ENCODE data around the gene FOXP3. TPM values are rescaled to one million over a fixed set of nuclear protein-coding genes. Genes with fewer than 3 reads are reported as not detected.
"Not testable (repeated sequence)": the region's sequence is repeated elsewhere in the genome, so short reads cannot be mapped to it uniquely, and the experiment has no call there.

The FOXP3 gene
- total RNA-seq, 1 experiment from 2014 or later, result not detected

DNA sequence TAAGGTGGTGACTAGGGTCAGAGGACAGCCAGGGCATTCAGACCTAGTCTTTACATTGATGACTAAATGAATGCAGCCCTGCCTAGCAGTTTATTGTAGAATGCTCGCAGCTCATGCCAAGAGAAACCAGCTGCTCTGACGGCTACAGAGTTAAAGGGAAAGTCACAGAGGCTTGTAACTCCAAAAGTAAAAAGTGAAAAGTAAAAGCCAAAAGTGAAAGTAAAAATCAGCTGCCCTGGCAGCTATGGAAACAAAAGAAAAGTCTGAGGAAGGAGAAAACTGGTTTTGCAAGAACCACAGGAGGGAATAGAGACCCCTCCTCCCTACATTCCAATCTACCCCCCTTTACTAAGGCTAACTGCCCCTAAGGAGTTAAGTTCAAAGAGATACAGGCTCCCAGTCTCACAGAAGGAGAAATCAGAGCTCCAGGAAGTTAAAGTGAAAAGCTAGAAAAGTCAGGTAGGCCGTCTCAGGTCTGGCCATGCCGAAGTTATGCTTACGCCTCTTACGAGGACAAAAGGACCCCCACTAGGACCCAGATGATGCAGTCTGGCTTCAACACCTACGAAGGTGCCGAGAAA is 45.0 kb upstream of the FOXP3 start:
- POLR2A ChIA-PET (ENCODE audit: low non-redundant PET), result no interaction called here

DNA sequence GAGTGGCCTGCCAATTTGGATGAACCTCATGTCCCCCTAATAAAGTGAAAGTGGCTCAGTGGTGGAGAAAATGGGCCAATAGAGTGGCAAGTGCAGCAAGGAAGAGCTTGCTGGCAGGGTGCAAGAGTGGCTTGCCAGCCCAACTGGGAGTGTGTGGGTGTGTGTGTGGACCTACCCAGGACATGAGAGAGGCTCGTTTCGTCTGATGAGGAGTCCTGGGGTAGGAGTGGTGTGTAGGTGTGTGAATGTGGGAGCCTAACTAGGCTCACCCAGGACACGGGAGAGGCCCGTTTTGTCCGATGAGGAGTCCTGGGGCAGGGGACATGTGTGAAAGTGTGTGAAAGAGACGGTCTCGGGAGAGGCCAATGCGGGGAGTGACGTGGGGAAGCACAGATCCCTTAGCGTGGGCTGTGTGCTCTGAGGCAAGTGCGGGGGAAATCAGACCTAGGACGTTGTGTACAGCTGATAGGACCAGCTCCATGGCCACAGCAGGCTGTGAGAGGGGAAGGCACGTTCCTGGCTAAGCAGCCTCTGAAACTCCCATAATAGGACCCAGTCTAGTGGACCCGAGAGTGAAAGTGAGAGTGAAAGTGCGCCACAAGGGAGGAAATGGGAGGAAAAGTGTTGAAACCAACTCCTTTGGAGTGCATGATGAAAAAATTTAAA is 44.2 kb upstream of the FOXP3 start:
- TF ChIP-seq CTCF (conservative IDR thresholded peaks at IDR 0.05; ENCODE audit: low read depth, low read length) (no peak), EZH2 (IDR thresholded peaks at IDR 0.05; ENCODE audit: borderline replicate concordance, low read depth, low read length, poor library complexity, severe bottlenecking) (no peak)
- H3K4me1 ChIP-seq (ENCODE audit: insufficient read depth, low read length, poor library complexity, severe bottlenecking), result no peaks in the 10 kb centered on the region
- H3K9me3 ChIP-seq (ENCODE audit: low read depth, low read length, poor library complexity, severe bottlenecking), result no peaks in the 10 kb centered on the region
- ChIA-PET CTCF (no interaction called here), POLR2A (ENCODE audit: low non-redundant PET) (no interaction called here)
- no peaks in the 10 kb centered on the region for H3K36me3 ChIP-seq (ENCODE audit: insufficient read depth, low read length, poor library complexity, severe bottlenecking)
- no peaks in the 10 kb centered on the region for H3K27me3 ChIP-seq (replicated peaks; ENCODE audit: insufficient read depth, low read depth, low read length, poor library complexity)
- no peak for DNase-seq (ENCODE audit: low spot score)
- intact Hi-C loops (cut with micrococcal nuclease; ENCODE audit: unreplicated experiment), result no loop called here
- BruUV-seq (replicated peaks), result no TSS peak
- no peak overlapping the region for H3K27ac ChIP-seq (ENCODE audit: low read depth, low read length, poor library complexity, severe bottlenecking)
- H3K4me3 ChIP-seq (ENCODE audit: low read depth, low read length, poor library complexity, severe bottlenecking), result no peak overlapping the region

More for the DNA sequence above, 45.0 kb upstream of the FOXP3 start:
- intact Hi-C loops (cut with micrococcal nuclease; ENCODE audit: unreplicated experiment), result no loop called here
- Histone ChIP-seq H3K27me3 (replicated peaks; ENCODE audit: insufficient read depth, low read depth, low read length, poor library complexity) (no peaks in the 10 kb centered on the region), H3K27ac (ENCODE audit: low read depth, low read length, poor library complexity, severe bottlenecking) (no peak overlapping the region), H3K4me1 (ENCODE audit: insufficient read depth, low read length, poor library complexity, severe bottlenecking) (no peaks in the 10 kb centered on the region), H3K36me3 (ENCODE audit: insufficient read depth, low read length, poor library complexity, severe bottlenecking) (no peaks in the 10 kb centered on the region), H3K4me3 (ENCODE audit: low read depth, low read length, poor library complexity, severe bottlenecking) (no peak overlapping the region), H3K9me3 (ENCODE audit: low read depth, low read length, poor library complexity, severe bottlenecking) (no peaks in the 10 kb centered on the region)
- TF ChIP-seq EZH2 (IDR thresholded peaks at IDR 0.05; ENCODE audit: borderline replicate concordance, low read depth, low read length, poor library complexity, severe bottlenecking), result no peak
- TF ChIP-seq CTCF (conservative IDR thresholded peaks at IDR 0.05; ENCODE audit: low read depth, low read length), result no peak
- CTCF ChIA-PET, result no interaction called here
- no peak for DNase-seq (ENCODE audit: low spot score)
- BruUV-seq (replicated peaks), result no TSS peak

DNA sequence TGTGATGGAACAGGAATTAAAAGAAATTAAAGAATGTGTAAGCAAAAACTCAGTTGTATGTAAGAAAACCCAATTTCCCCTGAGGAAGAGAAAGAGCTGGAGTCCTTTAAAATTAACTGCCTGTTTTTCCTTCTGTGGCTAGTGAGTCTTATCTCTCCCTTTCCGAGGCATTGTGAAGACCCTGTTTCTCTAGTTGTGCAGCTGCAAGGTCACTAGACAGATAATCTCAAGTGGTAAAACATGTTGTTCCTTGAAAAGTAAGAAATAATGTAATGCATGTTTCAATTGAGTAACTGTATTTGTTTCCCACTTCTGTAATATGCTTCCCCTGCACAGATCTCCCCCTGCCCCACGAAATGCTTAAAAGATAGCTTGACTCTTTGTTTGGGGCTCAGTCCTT is 43.3 kb upstream of the FOXP3 start:
- H3K36me3 ChIP-seq (ENCODE audit: insufficient read depth, low read length, poor library complexity, severe bottlenecking); H3K4me3 ChIP-seq (ENCODE audit: low read depth, low read length, poor library complexity, severe bottlenecking); CTCF ChIA-PET; POLR2A ChIA-PET (ENCODE audit: low non-redundant PET); H3K27ac ChIP-seq (ENCODE audit: low read depth, low read length, poor library complexity, severe bottlenecking); H3K27me3 ChIP-seq (replicated peaks; ENCODE audit: insufficient read depth, low read depth, low read length, poor library complexity); H3K4me1 ChIP-seq (ENCODE audit: insufficient read depth, low read length, poor library complexity, severe bottlenecking); intact Hi-C loops (cut with micrococcal nuclease; ENCODE audit: unreplicated experiment); H3K9me3 ChIP-seq (ENCODE audit: low read depth, low read length, poor library complexity, severe bottlenecking); DNase-seq (ENCODE audit: low spot score); BruUV-seq (replicated peaks): not testable (repeated sequence)

DNA sequence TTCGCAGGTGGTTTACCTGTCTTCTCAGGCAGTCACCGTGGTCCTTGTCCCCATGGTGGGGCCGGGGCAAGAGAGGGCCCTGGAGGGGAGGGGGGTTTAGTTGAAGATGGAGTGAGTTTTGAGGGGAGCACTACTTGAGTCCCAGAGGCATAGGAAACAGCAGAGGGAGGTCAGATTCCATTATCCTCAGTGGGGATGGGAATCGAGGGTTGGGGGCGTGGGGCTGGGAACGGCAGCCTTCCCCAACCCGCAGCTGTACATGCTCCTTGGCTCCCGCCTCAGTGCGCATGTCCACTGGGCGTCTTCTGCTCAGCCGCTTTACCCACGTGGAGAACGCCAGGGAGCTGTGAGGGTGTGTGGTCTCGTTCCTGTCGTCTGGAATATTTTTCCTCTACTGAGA is 38.8 kb upstream of the FOXP3 start, which contains the start of gene GAGE10:
TSS of gene GAGE10 (plus strand) at position 301 of the 400 bp plus-strand sequence. CDS start 1,214 bp downstream, outside the sequence.
- H3K4me1 ChIP-seq (ENCODE audit: insufficient read depth, low read length, poor library complexity, severe bottlenecking), result no peaks in the 10 kb centered on the region
- ChIA-PET POLR2A (ENCODE audit: low non-redundant PET) (no interaction called here), CTCF (no interaction called here)
- no peaks in the 10 kb centered on the region for H3K36me3 ChIP-seq (ENCODE audit: insufficient read depth, low read length, poor library complexity, severe bottlenecking)
- H3K27me3 ChIP-seq (replicated peaks; ENCODE audit: insufficient read depth, low read depth, low read length, poor library complexity), result no peaks in the 10 kb centered on the region
- TF ChIP-seq CTCF (conservative IDR thresholded peaks at IDR 0.05; ENCODE audit: low read depth, low read length), result no peak
- TF ChIP-seq EZH2 (IDR thresholded peaks at IDR 0.05; ENCODE audit: borderline replicate concordance, low read depth, low read length, poor library complexity, severe bottlenecking), result no peak
- H3K27ac ChIP-seq (ENCODE audit: low read depth, low read length, poor library complexity, severe bottlenecking), result no peak within 1 kb of the TSS
- no peak within 1 kb of the TSS for H3K4me3 ChIP-seq (ENCODE audit: low read depth, low read length, poor library complexity, severe bottlenecking)
- no peaks in the 10 kb centered on the region for H3K9me3 ChIP-seq (ENCODE audit: low read depth, low read length, poor library complexity, severe bottlenecking)
- intact Hi-C loops (cut with micrococcal nuclease; ENCODE audit: unreplicated experiment), result no loop called here
- DNase-seq (ENCODE audit: low spot score), result no peak
- no TSS peak for BruUV-seq (replicated peaks)

Data from A673 (cell line).